Spleen (tissue), 7 donors: ENCODE data around the gene PRKG1.

Source experiments
- POLR2A ChIP-seq, 3 donors: fragments of 450-650 bp; IDR thresholded peaks; one replicate each; pipeline ENCODE4 v1.5.1; 2017; ENCODE audit warnings: antibody characterized with exemption in 3 of 3, mild to moderate bottlenecking in 1 of 3
- TF ChIP-seq, protein P1 (sequence below), 11 experiments: fragments of 200-600 bp in 7 of 11; fragments of 450-650 bp in 4 of 11; sonication (generic) in 4 of 11; IDR thresholded peaks in 8 of 11; conservative IDR thresholded peaks in 3 of 11; 1 replicate in 7 of 11; 2 replicates in 4 of 11; pipeline versions ENCODE4 v1.4.0 to v1.8.0; 2016 to 2021; ENCODE audit warnings: antibody characterized with exemption in 11 of 11, inconsistent platforms in 4 of 11, mild to moderate bottlenecking in 1 of 11
- donor health status: DM: no; HTN: no; CAD: no; lungs with moderate emphysema.
- donor health status: DM: no; HTN: no; CAD: no.
- donor health status: DM: no; HTN: no; CAD: no.

DNA sequence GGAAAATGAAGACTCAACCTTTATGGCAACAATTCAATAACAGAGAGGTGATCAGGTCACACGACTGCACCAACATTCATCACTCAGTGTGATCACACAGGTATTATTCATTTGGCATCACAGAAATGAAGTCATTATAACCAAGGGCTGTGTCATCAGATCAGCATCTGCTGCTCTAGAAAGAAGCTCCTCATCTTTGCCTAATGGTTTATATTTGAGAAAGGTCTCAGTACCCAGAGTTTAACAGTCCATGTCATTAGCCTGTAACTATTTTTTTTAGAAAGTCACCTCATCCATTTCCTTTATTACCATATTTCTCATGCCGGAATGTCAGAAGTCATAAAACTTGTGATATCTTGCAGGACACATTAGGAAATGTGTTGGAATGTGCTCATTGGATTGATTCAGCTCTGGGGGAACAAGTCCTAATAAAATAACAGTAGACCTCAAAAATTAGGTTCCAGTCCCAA lies 45.1 kb upstream of the PRKG1 start:
- TF ChIP-seq, protein P1, sequence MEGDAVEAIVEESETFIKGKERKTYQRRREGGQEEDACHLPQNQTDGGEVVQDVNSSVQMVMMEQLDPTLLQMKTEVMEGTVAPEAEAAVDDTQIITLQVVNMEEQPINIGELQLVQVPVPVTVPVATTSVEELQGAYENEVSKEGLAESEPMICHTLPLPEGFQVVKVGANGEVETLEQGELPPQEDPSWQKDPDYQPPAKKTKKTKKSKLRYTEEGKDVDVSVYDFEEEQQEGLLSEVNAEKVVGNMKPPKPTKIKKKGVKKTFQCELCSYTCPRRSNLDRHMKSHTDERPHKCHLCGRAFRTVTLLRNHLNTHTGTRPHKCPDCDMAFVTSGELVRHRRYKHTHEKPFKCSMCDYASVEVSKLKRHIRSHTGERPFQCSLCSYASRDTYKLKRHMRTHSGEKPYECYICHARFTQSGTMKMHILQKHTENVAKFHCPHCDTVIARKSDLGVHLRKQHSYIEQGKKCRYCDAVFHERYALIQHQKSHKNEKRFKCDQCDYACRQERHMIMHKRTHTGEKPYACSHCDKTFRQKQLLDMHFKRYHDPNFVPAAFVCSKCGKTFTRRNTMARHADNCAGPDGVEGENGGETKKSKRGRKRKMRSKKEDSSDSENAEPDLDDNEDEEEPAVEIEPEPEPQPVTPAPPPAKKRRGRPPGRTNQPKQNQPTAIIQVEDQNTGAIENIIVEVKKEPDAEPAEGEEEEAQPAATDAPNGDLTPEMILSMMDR (IDR thresholded peaks at IDR 0.05 in 8 of 11, conservative IDR thresholded peaks at IDR 0.05 in 3 of 11): no peak
- no peak for TF ChIP-seq POLR2A (IDR thresholded peaks at IDR 0.05)
